ENCODE measurements around the gene AKT3.

DNA sequence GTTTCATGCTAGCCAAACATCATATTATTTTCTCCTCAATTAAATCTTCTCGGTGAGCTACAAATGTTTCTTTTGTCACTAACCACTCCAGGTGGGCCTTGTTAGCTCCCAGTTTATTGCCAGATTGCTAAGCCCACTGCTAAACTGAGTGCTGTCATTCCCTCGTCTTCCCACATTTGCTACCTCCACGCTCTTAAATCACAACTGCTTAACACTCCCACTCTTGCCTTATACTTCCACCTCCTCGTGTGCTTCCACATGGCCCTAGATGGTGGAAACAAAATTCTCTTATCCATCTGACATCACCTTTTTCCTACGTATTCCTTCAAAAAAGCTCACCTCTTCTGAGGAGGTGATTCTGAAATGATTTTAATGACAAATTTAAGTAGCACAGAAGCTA lies 34.6 kb upstream of the AKT3 start:
- TF ChIP-seq, protein P1, sequence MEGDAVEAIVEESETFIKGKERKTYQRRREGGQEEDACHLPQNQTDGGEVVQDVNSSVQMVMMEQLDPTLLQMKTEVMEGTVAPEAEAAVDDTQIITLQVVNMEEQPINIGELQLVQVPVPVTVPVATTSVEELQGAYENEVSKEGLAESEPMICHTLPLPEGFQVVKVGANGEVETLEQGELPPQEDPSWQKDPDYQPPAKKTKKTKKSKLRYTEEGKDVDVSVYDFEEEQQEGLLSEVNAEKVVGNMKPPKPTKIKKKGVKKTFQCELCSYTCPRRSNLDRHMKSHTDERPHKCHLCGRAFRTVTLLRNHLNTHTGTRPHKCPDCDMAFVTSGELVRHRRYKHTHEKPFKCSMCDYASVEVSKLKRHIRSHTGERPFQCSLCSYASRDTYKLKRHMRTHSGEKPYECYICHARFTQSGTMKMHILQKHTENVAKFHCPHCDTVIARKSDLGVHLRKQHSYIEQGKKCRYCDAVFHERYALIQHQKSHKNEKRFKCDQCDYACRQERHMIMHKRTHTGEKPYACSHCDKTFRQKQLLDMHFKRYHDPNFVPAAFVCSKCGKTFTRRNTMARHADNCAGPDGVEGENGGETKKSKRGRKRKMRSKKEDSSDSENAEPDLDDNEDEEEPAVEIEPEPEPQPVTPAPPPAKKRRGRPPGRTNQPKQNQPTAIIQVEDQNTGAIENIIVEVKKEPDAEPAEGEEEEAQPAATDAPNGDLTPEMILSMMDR (conservative IDR thresholded peaks at IDR 0.05): no peak
- no peak for TF ChIP-seq ZFX (IDR thresholded peaks at IDR 0.05)

All from C4-2B (cell line).